ENCODE measurements around the gene PPP1R11. TPM values are rescaled to one million over a fixed set of nuclear protein-coding genes. Genes with fewer than 3 reads are reported as not detected.

Gene PPP1R11
- total and polyA plus RNA-seq, 2 of the 4 experiments (the other 2 are of a cell fraction), result 15.6 to 46.0 TPM

- H3K79me1 ChIP-seq (ENCODE audit: low read depth in 1 of 2, low read length in 2 of 2), result no peaks in the 10 kb centered on the region; a peak in 1 of 4 replicates
- H3K4me3 ChIP-seq (ENCODE audit: insufficient read depth, low read depth, low read length), result no peak overlapping the region
- peaks cover 6% of the 10 kb centered on the region for H3K4me1 ChIP-seq (ENCODE audit: control insufficient read depth, insufficient read depth, low read length)
- dilution Hi-C loops (cut with HindIII; ENCODE audit: low sequenced_read_pairs, unreplicated experiment), result no loop called here
- H3K23ac ChIP-seq (ENCODE audit: low read depth, low read length), result no peak overlapping the region
- BruUV-seq (replicated peaks), result no TSS peak
- H3K27ac ChIP-seq (ENCODE audit: insufficient read depth, low read length), result no peak overlapping the region
- no peak overlapping the region for H4K5ac ChIP-seq (ENCODE audit: low read depth, low read length)
- DNase-seq (no peak), ATAC-seq (ENCODE audit: low read depth) (no peak)
- TF ChIP-seq FOS (IDR thresholded peaks at IDR 0.05; ENCODE audit: low read depth, low read length) (no peak), CEBPB (IDR thresholded peaks at IDR 0.05; ENCODE audit: low read depth, low read length) (no peak), CHD1 (IDR thresholded peaks at IDR 0.05; ENCODE audit: low read depth, low read length) (no peak), USF2 (IDR thresholded peaks at IDR 0.05; ENCODE audit: low read depth, low read length) (no peak), MXI1 (IDR thresholded peaks at IDR 0.05; ENCODE audit: borderline replicate concordance, low read depth, low read length) (no peak), SMC3 (IDR thresholded peaks at IDR 0.05; ENCODE audit: low read depth, low read length) (no peak), MAFK (IDR thresholded peaks at IDR 0.05; ENCODE audit: low read depth, low read length) (no peak), RAD21 (IDR thresholded peaks at IDR 0.05; ENCODE audit: low read length) (no peak), MAZ (IDR thresholded peaks at IDR 0.05; ENCODE audit: borderline replicate concordance, low read depth, low read length) (no peak), NFE2L2 (IDR thresholded peaks at IDR 0.05; ENCODE audit: low read depth, low read length) (no peak), CTCF (conservative IDR thresholded peaks at IDR 0.05; ENCODE audit: low read depth, low read length) (no peak), BHLHE40 (IDR thresholded peaks at IDR 0.05; ENCODE audit: low read depth, low read length) (no peak), ELK1 (IDR thresholded peaks at IDR 0.05; ENCODE audit: borderline replicate concordance, low read depth, low read length) (no peak)
- no peak overlapping the region for H2AK5ac ChIP-seq (ENCODE audit: low read depth, low read length)
- H4K91ac ChIP-seq (ENCODE audit: insufficient read depth, low read depth, low read length), result no peak overlapping the region
- H3K14ac ChIP-seq (replicated peaks; ENCODE audit: low read depth, low read length), result no peak overlapping the region
- WGBS, 2 experiments (ENCODE audit: extremely low coverage in 2 of 2, insufficient read length in 1 of 2), result 100% methylated on average over 1 of the region's 2 CpGs; no CpG with 5 or more reads in 1 of the 2 experiments
- H3K4me2 ChIP-seq (ENCODE audit: low read depth, low read length), result no peak overlapping the region
- H3K27me3 ChIP-seq (ENCODE audit: control insufficient read depth, insufficient read depth, low read length), result no peaks in the 10 kb centered on the region
- no peak overlapping the region for H3K56ac ChIP-seq (ENCODE audit: extremely low read depth, insufficient read depth, low read length)
- H4K8ac ChIP-seq (ENCODE audit: low read depth in 2 of 2, low read length in 2 of 2), result no peak overlapping the region
- POLR2A ChIA-PET (ENCODE audit: unreplicated experiment), result no interaction called here
- H2AFZ ChIP-seq (replicated peaks; ENCODE audit: low read length, poor library complexity), result no peak overlapping the region
- no peak overlapping the region for H3K18ac ChIP-seq (ENCODE audit: low read depth, low read length)
- no peak overlapping the region for H3K4ac ChIP-seq (ENCODE audit: low read depth, low read length)
- H2BK120ac ChIP-seq (ENCODE audit: low read depth, low read length), result no peak overlapping the region
- intact Hi-C loops (cut with micrococcal nuclease), result no loop called here
- in situ Hi-C loops (cut with MboI; ENCODE audit: low sequenced_read_pairs), result no loop called here
- H2AK9ac ChIP-seq (replicated peaks; ENCODE audit: low read depth, low read length, poor library complexity), result no peak overlapping the region
- no peaks in the 10 kb centered on the region for H3K9me3 ChIP-seq (ENCODE audit: control insufficient read depth, insufficient read depth, low read length)
- no peaks in the 10 kb centered on the region; the same call in 1 of the 2 replicates for H4K20me1 ChIP-seq (ENCODE audit: insufficient read depth, low read length)
- CTCF ChIA-PET, result no interaction called here
- H2BK15ac ChIP-seq (ENCODE audit: low read depth, low read length), result no peak overlapping the region
- H2BK5ac ChIP-seq (ENCODE audit: low read depth, low read length, poor library complexity, severe bottlenecking), result no peak overlapping the region
- no peak overlapping the region for H3K9ac ChIP-seq (ENCODE audit: low read depth, low read length)
- H3K36me3 ChIP-seq (ENCODE audit: control insufficient read depth, insufficient read depth, low read length), result no peaks in the 10 kb centered on the region
- H2BK20ac ChIP-seq (ENCODE audit: low read depth, low read length), result no peak overlapping the region
- H3K9me1 ChIP-seq (ENCODE audit: insufficient read depth, low read length), result peaks cover 8% of the 10 kb centered on the region
Measured at GRCh38 chr6:30043744-30044143, 23.3 kb upstream of the PPP1R11 start.

All from IMR-90 (cell line).